Measurements from ENCODE around the gene PIERCE2. TPM values are rescaled to one million over a fixed set of nuclear protein-coding genes. Genes with fewer than 3 reads are reported as not detected.
"Not testable (repeated sequence)": the region's sequence is repeated elsewhere in the genome, so short reads cannot be mapped to it uniquely, and the experiment has no call there.

PIERCE2 gene
- total RNA-seq, 1 donor from 2014 or later = 1.4 TPM

DNA sequence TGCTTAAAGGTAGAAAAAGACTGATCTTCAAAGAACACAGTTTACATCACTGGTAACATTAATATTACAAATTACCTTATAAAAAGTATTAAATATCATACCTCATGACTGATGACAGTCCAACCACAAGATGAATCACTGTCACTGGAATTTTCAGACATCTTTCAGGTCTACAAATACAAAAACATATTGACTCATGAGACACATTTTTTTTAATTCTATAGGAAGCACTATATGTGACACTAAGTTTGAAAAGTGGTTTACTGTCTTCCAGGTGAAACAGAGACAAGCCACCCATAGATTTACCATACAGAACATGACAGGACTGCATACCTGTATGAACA is 19.1 kb upstream of the PIERCE2 start:
- no peak overlapping the region for H3K4me3 Mint-ChIP-seq (ENCODE audit: unreplicated experiment)
- no peak for DNase-seq (ENCODE audit: low spot score)
- H3K27me3 Mint-ChIP-seq (ENCODE audit: unreplicated experiment) = no peaks in the 10 kb centered on the region
- H3K27ac Mint-ChIP-seq (ENCODE audit: unreplicated experiment) = no peak overlapping the region
- H3K9me3 Mint-ChIP-seq (ENCODE audit: unreplicated experiment) = no peaks in the 10 kb centered on the region
- H3K4me1 Mint-ChIP-seq (ENCODE audit: unreplicated experiment) = no peaks in the 10 kb centered on the region
- TF ChIP-seq, protein P1, sequence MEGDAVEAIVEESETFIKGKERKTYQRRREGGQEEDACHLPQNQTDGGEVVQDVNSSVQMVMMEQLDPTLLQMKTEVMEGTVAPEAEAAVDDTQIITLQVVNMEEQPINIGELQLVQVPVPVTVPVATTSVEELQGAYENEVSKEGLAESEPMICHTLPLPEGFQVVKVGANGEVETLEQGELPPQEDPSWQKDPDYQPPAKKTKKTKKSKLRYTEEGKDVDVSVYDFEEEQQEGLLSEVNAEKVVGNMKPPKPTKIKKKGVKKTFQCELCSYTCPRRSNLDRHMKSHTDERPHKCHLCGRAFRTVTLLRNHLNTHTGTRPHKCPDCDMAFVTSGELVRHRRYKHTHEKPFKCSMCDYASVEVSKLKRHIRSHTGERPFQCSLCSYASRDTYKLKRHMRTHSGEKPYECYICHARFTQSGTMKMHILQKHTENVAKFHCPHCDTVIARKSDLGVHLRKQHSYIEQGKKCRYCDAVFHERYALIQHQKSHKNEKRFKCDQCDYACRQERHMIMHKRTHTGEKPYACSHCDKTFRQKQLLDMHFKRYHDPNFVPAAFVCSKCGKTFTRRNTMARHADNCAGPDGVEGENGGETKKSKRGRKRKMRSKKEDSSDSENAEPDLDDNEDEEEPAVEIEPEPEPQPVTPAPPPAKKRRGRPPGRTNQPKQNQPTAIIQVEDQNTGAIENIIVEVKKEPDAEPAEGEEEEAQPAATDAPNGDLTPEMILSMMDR (IDR thresholded peaks at IDR 0.05; ENCODE audit: unreplicated experiment) = no peak
- no peaks in the 10 kb centered on the region for H3K36me3 Mint-ChIP-seq (ENCODE audit: low read depth, unreplicated experiment)

DNA sequence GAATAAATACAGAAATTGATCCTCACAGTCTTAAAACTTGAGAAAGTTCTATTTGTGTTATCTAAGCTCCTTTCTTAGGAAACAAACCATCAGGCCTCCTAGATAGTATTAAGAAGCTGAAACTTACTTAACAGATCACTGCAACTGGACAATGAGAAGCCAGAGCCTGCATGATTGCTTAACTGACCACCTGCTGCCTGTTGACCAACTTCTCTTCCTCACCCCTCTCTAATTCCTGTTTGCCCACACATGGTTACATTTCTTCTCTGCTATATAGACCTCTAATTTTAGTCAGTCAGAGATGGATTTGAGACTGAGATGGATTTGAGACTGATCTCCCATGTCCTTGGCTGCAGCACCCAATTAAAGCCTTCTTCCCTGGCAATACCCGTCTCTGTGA is 13.6 kb upstream of the PIERCE2 start:
- H3K4me1 Mint-ChIP-seq (ENCODE audit: unreplicated experiment) = peaks cover 2% of the 10 kb centered on the region
- no peak overlapping the region for H3K4me3 Mint-ChIP-seq (ENCODE audit: unreplicated experiment)
- TF ChIP-seq, protein P1 (IDR thresholded peaks at IDR 0.05; ENCODE audit: unreplicated experiment) = no peak
- H3K36me3 Mint-ChIP-seq (ENCODE audit: low read depth, unreplicated experiment) = peaks cover 12% of the 10 kb centered on the region
- H3K9me3 Mint-ChIP-seq (ENCODE audit: unreplicated experiment) = no peaks in the 10 kb centered on the region
- no peak overlapping the region for H3K27ac Mint-ChIP-seq (ENCODE audit: unreplicated experiment)
- peaks cover 5% of the 10 kb centered on the region for H3K27me3 Mint-ChIP-seq (ENCODE audit: unreplicated experiment)
- DNase-seq (ENCODE audit: low spot score) = no peak

DNA sequence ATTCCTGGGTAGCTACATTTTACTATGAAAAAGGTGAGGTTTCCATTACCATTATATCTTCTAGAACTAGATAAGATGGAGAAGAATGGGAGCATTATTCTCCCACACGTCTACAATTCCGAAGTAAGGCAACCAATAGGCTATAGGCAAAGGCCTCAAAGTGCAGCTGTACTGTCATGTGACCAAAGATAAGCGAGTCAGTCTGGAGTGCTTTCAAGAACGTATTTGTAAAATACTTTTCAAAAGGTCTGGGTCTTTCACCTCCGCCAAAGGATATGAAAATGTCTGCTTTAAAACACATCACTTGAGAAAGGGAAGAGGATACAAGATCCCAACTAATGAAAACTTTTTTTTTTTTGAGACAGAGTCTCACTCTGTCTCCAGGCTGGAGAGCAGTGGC is 10.1 kb upstream of the PIERCE2 start:
- H3K9me3 Mint-ChIP-seq (ENCODE audit: unreplicated experiment) = no peaks in the 10 kb centered on the region
- no peak for DNase-seq (ENCODE audit: low spot score)
- no peak overlapping the region for H3K27ac Mint-ChIP-seq (ENCODE audit: unreplicated experiment)
- peaks cover 2% of the 10 kb centered on the region for H3K4me1 Mint-ChIP-seq (ENCODE audit: unreplicated experiment)
- TF ChIP-seq, protein P1 (IDR thresholded peaks at IDR 0.05; ENCODE audit: unreplicated experiment) = no peak
- H3K27me3 Mint-ChIP-seq (ENCODE audit: unreplicated experiment) = peaks cover 5% of the 10 kb centered on the region
- H3K36me3 Mint-ChIP-seq (ENCODE audit: low read depth, unreplicated experiment) = peaks cover 12% of the 10 kb centered on the region
- H3K4me3 Mint-ChIP-seq (ENCODE audit: unreplicated experiment) = no peak overlapping the region

DNA sequence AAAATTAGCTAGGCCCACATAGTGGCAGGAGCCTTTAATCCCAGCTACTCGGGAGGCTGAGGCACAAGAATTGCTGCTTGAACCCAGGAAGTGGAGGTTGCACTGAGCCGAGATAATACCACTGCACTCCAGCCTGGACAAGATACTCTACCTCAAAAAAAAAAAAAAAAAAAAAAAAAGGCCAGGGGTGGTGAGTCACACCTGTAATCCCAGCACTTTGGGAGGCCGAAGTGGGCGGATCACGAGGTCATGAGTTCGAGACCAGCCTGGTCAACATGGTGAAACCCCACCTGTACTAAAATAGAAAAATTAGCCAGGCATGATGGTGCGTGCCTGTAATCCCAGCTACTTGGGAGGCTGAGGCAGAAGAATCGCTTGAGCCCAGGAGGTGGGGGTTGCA is 8.2 kb upstream of the PIERCE2 start:
- H3K4me1 Mint-ChIP-seq (ENCODE audit: unreplicated experiment) = not testable (repeated sequence)

DNA sequence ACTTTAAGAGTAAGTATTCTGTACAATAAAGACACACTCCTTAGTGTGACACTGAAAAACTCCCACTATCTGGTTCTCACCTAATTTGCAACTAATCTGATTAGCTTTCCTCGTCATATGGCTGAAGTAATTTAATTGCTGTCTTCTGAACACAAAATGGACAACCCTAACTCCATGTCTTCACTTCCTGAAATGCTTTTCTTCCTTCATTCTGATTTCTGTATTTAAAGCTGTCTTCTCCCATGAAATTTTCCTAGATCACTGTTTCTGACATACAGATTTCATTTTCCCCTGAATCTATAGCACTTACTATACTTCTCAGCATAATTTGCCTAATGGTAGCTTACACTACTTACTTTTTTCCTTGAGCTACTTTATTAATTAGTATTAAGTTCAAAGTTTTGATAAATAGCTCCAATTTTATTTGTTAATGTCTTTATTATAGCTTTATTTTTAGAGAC is 6.5 kb upstream of the PIERCE2 start:
- no peak overlapping the region for H3K27ac Mint-ChIP-seq (ENCODE audit: unreplicated experiment)
- no peak for DNase-seq (ENCODE audit: low spot score)
- TF ChIP-seq, protein P1 (IDR thresholded peaks at IDR 0.05; ENCODE audit: unreplicated experiment) = no peak
- no peaks in the 10 kb centered on the region for H3K27me3 Mint-ChIP-seq (ENCODE audit: unreplicated experiment)
- H3K4me3 Mint-ChIP-seq (ENCODE audit: unreplicated experiment) = no peak overlapping the region
- H3K9me3 Mint-ChIP-seq (ENCODE audit: unreplicated experiment) = no peaks in the 10 kb centered on the region
- peaks cover 5% of the 10 kb centered on the region for H3K4me1 Mint-ChIP-seq (ENCODE audit: unreplicated experiment)
- peaks cover 3% of the 10 kb centered on the region for H3K36me3 Mint-ChIP-seq (ENCODE audit: low read depth, unreplicated experiment)

More for the DNA sequence above, 8.2 kb upstream of the PIERCE2 start:
- H3K4me3 Mint-ChIP-seq (ENCODE audit: unreplicated experiment); H3K9me3 Mint-ChIP-seq (ENCODE audit: unreplicated experiment); H3K36me3 Mint-ChIP-seq (ENCODE audit: low read depth, unreplicated experiment); DNase-seq (ENCODE audit: low spot score); H3K27me3 Mint-ChIP-seq (ENCODE audit: unreplicated experiment); H3K27ac Mint-ChIP-seq (ENCODE audit: unreplicated experiment): not testable (repeated sequence)

DNA sequence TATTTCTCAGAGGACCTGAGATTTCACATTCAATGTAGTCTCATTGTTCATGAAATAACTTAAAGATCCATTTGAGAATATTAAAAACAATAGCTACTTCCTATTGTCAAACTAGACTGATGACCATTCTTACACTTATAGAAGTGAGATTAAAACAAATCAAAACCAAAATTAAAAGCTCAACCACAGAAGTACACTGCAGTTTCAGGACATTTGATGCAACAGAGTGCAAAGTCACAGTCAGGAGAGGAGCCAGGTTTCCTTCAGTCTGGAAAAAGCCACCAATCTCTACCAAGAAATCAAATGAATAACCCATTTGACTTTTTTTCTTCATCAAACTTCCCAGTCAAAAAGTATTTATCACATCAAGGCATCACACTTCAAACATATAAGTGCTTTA is 5.6 kb upstream of the PIERCE2 start:
- DNase-seq (ENCODE audit: low spot score) = no peak
- Mint-ChIP-seq H3K4me1 (ENCODE audit: unreplicated experiment) (peaks cover 9% of the 10 kb centered on the region), H3K9me3 (ENCODE audit: unreplicated experiment) (no peaks in the 10 kb centered on the region), H3K27ac (ENCODE audit: unreplicated experiment) (no peak overlapping the region), H3K36me3 (ENCODE audit: low read depth, unreplicated experiment) (peaks cover 5% of the 10 kb centered on the region), H3K4me3 (ENCODE audit: unreplicated experiment) (no peak overlapping the region), H3K27me3 (ENCODE audit: unreplicated experiment) (peaks cover 6% of the 10 kb centered on the region)
- TF ChIP-seq, protein P1 (IDR thresholded peaks at IDR 0.05; ENCODE audit: unreplicated experiment) = no peak
